ENCODE results near the gene TNFRSF13B. TPM values are rescaled to one million over a fixed set of nuclear protein-coding genes. Genes with fewer than 3 reads are reported as not detected.

The TNFRSF13B gene
- total RNA-seq, 1 experiment from 2014 or later, result not detected

DNA sequence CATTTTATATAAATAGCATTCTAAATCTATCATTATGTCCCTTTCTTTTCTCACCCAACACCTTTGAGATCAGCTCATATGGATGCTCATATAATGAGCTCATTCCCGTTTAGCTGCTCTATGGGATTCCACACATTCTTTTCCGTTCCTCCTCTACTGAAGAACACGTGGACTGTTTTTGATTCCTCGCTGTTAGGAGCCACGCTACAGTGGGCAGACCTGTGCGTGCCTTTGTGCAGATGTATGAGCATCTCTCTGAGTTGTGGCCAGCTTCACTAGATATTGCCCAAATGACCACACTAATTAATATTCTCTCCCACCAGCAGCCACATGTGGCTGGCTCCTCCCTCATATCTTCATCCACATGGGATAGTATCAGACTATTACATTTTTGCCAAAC is 6.0 kb upstream of the TNFRSF13B start:
- Mint-ChIP-seq H3K27ac (ENCODE audit: unreplicated experiment) (no peak overlapping the region), H3K4me1 (ENCODE audit: low read depth, unreplicated experiment) (no peaks in the 10 kb centered on the region), H3K36me3 (ENCODE audit: insufficient read depth, unreplicated experiment) (no peaks in the 10 kb centered on the region), H3K4me3 (ENCODE audit: low read depth, unreplicated experiment) (no peak overlapping the region), H3K9me3 (ENCODE audit: low read depth, unreplicated experiment) (no peaks in the 10 kb centered on the region), H3K27me3 (ENCODE audit: unreplicated experiment) (peaks cover 29% of the 10 kb centered on the region)
- CTCF ChIA-PET, result no interaction called here
- DNase-seq, result no peak
- intact Hi-C loops (cut with micrococcal nuclease; ENCODE audit: unreplicated experiment), result no loop called here
- TF ChIP-seq, protein P1, sequence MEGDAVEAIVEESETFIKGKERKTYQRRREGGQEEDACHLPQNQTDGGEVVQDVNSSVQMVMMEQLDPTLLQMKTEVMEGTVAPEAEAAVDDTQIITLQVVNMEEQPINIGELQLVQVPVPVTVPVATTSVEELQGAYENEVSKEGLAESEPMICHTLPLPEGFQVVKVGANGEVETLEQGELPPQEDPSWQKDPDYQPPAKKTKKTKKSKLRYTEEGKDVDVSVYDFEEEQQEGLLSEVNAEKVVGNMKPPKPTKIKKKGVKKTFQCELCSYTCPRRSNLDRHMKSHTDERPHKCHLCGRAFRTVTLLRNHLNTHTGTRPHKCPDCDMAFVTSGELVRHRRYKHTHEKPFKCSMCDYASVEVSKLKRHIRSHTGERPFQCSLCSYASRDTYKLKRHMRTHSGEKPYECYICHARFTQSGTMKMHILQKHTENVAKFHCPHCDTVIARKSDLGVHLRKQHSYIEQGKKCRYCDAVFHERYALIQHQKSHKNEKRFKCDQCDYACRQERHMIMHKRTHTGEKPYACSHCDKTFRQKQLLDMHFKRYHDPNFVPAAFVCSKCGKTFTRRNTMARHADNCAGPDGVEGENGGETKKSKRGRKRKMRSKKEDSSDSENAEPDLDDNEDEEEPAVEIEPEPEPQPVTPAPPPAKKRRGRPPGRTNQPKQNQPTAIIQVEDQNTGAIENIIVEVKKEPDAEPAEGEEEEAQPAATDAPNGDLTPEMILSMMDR (IDR thresholded peaks at IDR 0.05; ENCODE audit: unreplicated experiment), result no peak
- no TSS peak for BruUV-seq (replicated peaks)

- H3K36me3 Mint-ChIP-seq (ENCODE audit: insufficient read depth, unreplicated experiment), result no peaks in the 10 kb centered on the region
- no peak overlapping the region for H3K4me3 Mint-ChIP-seq (ENCODE audit: low read depth, unreplicated experiment)
- H3K9me3 Mint-ChIP-seq (ENCODE audit: low read depth, unreplicated experiment), result no peaks in the 10 kb centered on the region
- no peak for DNase-seq
- H3K4me1 Mint-ChIP-seq (ENCODE audit: low read depth, unreplicated experiment), result no peaks in the 10 kb centered on the region
- no TSS peak for BruUV-seq (replicated peaks)
- TF ChIP-seq, protein P1 (IDR thresholded peaks at IDR 0.05; ENCODE audit: unreplicated experiment), result no peak
- no peak overlapping the region for H3K27ac Mint-ChIP-seq (ENCODE audit: unreplicated experiment)
- CTCF ChIA-PET, result no interaction called here
- intact Hi-C loops (cut with micrococcal nuclease; ENCODE audit: unreplicated experiment), result no loop called here
- peaks cover 39% of the 10 kb centered on the region for H3K27me3 Mint-ChIP-seq (ENCODE audit: unreplicated experiment)
Observed at GRCh38 chr17:16976725-16977550, 5.0 kb upstream of the TNFRSF13B start.

- peaks cover 41% of the 10 kb centered on the region for H3K27me3 Mint-ChIP-seq (ENCODE audit: unreplicated experiment)
- CTCF ChIA-PET, result no interaction called here
- DNase-seq, result no peak
- H3K9me3 Mint-ChIP-seq (ENCODE audit: low read depth, unreplicated experiment), result no peaks in the 10 kb centered on the region
- BruUV-seq (replicated peaks), result no TSS peak
- no peak overlapping the region for H3K27ac Mint-ChIP-seq (ENCODE audit: unreplicated experiment)
- H3K4me3 Mint-ChIP-seq (ENCODE audit: low read depth, unreplicated experiment), result no peak overlapping the region
- TF ChIP-seq, protein P1 (IDR thresholded peaks at IDR 0.05; ENCODE audit: unreplicated experiment), result no peak
- intact Hi-C loops (cut with micrococcal nuclease; ENCODE audit: unreplicated experiment), result no loop called here
- H3K4me1 Mint-ChIP-seq (ENCODE audit: low read depth, unreplicated experiment), result no peaks in the 10 kb centered on the region
- H3K36me3 Mint-ChIP-seq (ENCODE audit: insufficient read depth, unreplicated experiment), result no peaks in the 10 kb centered on the region
Observed at GRCh38 chr17:16975744-16976625, 4.1 kb upstream of the TNFRSF13B start.

DNA sequence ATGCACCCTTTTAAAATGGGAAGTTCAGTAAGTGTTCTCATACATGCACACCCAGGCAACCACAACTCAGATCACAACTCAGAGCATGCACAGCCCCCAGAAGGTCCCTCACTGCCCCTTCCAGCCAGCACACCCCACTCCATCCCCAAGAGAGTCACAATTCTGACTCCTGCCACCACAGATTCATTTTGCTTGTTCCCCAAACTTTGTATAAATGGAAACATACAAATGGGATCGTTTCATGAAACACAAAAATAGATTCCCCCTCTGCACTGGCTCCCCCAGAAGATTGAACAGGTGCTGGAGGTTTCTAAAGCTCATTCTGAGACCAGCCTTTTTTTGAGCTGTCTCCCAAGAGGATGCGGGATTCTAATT is 3.3 kb upstream of the TNFRSF13B start:
- Mint-ChIP-seq H3K9me3 (ENCODE audit: low read depth, unreplicated experiment) (no peaks in the 10 kb centered on the region), H3K4me1 (ENCODE audit: low read depth, unreplicated experiment) (no peaks in the 10 kb centered on the region), H3K27me3 (ENCODE audit: unreplicated experiment) (peaks cover 41% of the 10 kb centered on the region), H3K4me3 (ENCODE audit: low read depth, unreplicated experiment) (no peak overlapping the region), H3K36me3 (ENCODE audit: insufficient read depth, unreplicated experiment) (no peaks in the 10 kb centered on the region), H3K27ac (ENCODE audit: unreplicated experiment) (no peak overlapping the region)
- no TSS peak for BruUV-seq (replicated peaks)
- intact Hi-C loops (cut with micrococcal nuclease; ENCODE audit: unreplicated experiment), result no loop called here
- CTCF ChIA-PET, result no interaction called here
- TF ChIP-seq, protein P1 (IDR thresholded peaks at IDR 0.05; ENCODE audit: unreplicated experiment), result no peak
- DNase-seq, result no peak
